Measurements from ENCODE around the gene CACNA1F.

CACNA1F gene

GRCh38 chrX:49266523-49267445 lies 33.6 kb upstream of the CACNA1F start:
- Histone ChIP-seq H3K9ac (ENCODE audit: low read depth, low read length) (no peak overlapping the region), H3K4me1 (ENCODE audit: insufficient read depth, low read length) (no peaks in the 10 kb centered on the region), H3K36me3 (ENCODE audit: insufficient read depth, low read length) (no peaks in the 10 kb centered on the region), H3K9me3 (ENCODE audit: control insufficient read depth, insufficient read depth, low read length) (no peaks in the 10 kb centered on the region)

- Histone ChIP-seq H3K9me3 (ENCODE audit: control insufficient read depth, insufficient read depth, low read length) (no peaks in the 10 kb centered on the region), H3K4me1 (ENCODE audit: insufficient read depth, low read length) (no peaks in the 10 kb centered on the region), H3K9ac (ENCODE audit: low read depth, low read length) (no peak within 1 kb of the TSS)
Observed at GRCh38 chrX:49264460-49264859, 31.3 kb upstream of the CACNA1F start, which contains the start of gene FOXP3. Gene FOXP3 (minus strand): TSS chrX:49264710. CDS start chrX:49258505, 6,205 bp downstream.

GRCh38 chrX:49263631-49264030 lies 30.5 kb upstream of the CACNA1F start:
- Histone ChIP-seq H3K9ac (ENCODE audit: low read depth, low read length) (no peak overlapping the region), H3K4me1 (ENCODE audit: insufficient read depth, low read length) (no peaks in the 10 kb centered on the region), H3K36me3 (ENCODE audit: insufficient read depth, low read length) (no peaks in the 10 kb centered on the region), H3K9me3 (ENCODE audit: control insufficient read depth, insufficient read depth, low read length) (no peaks in the 10 kb centered on the region)

More at GRCh38 chrX:49264460-49264859, 31.3 kb upstream of the CACNA1F start, which contains the start of gene FOXP3:
- no peaks in the 10 kb centered on the region for H3K36me3 ChIP-seq (ENCODE audit: insufficient read depth, low read length)

GRCh38 chrX:49262603-49263002 lies 29.5 kb upstream of the CACNA1F start:
- no peaks in the 10 kb centered on the region for H3K4me1 ChIP-seq (ENCODE audit: insufficient read depth, low read length)
- no peak overlapping the region for H3K9ac ChIP-seq (ENCODE audit: low read depth, low read length)
- no peaks in the 10 kb centered on the region for H3K36me3 ChIP-seq (ENCODE audit: insufficient read depth, low read length)
- H3K9me3 ChIP-seq (ENCODE audit: control insufficient read depth, insufficient read depth, low read length): no peaks in the 10 kb centered on the region

- Histone ChIP-seq H3K9ac (ENCODE audit: low read depth, low read length) (no peak overlapping the region), H3K4me1 (ENCODE audit: insufficient read depth, low read length) (no peaks in the 10 kb centered on the region), H3K36me3 (ENCODE audit: insufficient read depth, low read length) (no peaks in the 10 kb centered on the region), H3K9me3 (ENCODE audit: control insufficient read depth, insufficient read depth, low read length) (no peaks in the 10 kb centered on the region)
Observed at GRCh38 chrX:49260221-49260985, 27.3 kb upstream of the CACNA1F start.

GRCh38 chrX:49258749-49259124 lies 25.6 kb upstream of the CACNA1F start:
- Histone ChIP-seq H3K36me3 (ENCODE audit: insufficient read depth, low read length) (no peaks in the 10 kb centered on the region), H3K9ac (ENCODE audit: low read depth, low read length) (no peak overlapping the region), H3K9me3 (ENCODE audit: control insufficient read depth, insufficient read depth, low read length) (no peaks in the 10 kb centered on the region), H3K4me1 (ENCODE audit: insufficient read depth, low read length) (no peaks in the 10 kb centered on the region)

- Histone ChIP-seq H3K4me1 (ENCODE audit: insufficient read depth, low read length) (no peaks in the 10 kb centered on the region), H3K36me3 (ENCODE audit: insufficient read depth, low read length) (no peaks in the 10 kb centered on the region), H3K9me3 (ENCODE audit: control insufficient read depth, insufficient read depth, low read length) (no peaks in the 10 kb centered on the region), H3K9ac (ENCODE audit: low read depth, low read length) (no peak overlapping the region)
Observed at GRCh38 chrX:49257846-49258748, 25.0 kb upstream of the CACNA1F start.

- no peaks in the 10 kb centered on the region for H3K9me3 ChIP-seq (ENCODE audit: control insufficient read depth, insufficient read depth, low read length)
- H3K4me1 ChIP-seq (ENCODE audit: insufficient read depth, low read length): no peaks in the 10 kb centered on the region
- H3K36me3 ChIP-seq (ENCODE audit: insufficient read depth, low read length): no peaks in the 10 kb centered on the region
- H3K9ac ChIP-seq (ENCODE audit: low read depth, low read length): no peak overlapping the region
Observed at GRCh38 chrX:49257074-49257790, 24.1 kb upstream of the CACNA1F start.

GRCh38 chrX:49256268-49256995 lies 23.3 kb upstream of the CACNA1F start:
- Histone ChIP-seq H3K36me3 (ENCODE audit: insufficient read depth, low read length) (no peaks in the 10 kb centered on the region), H3K9me3 (ENCODE audit: control insufficient read depth, insufficient read depth, low read length) (no peaks in the 10 kb centered on the region), H3K4me1 (ENCODE audit: insufficient read depth, low read length) (no peaks in the 10 kb centered on the region), H3K9ac (ENCODE audit: low read depth, low read length) (no peak overlapping the region)

- Histone ChIP-seq H3K9me3 (ENCODE audit: control insufficient read depth, insufficient read depth, low read length) (no peaks in the 10 kb centered on the region), H3K9ac (ENCODE audit: low read depth, low read length) (no peak overlapping the region), H3K4me1 (ENCODE audit: insufficient read depth, low read length) (no peaks in the 10 kb centered on the region), H3K36me3 (ENCODE audit: insufficient read depth, low read length) (no peaks in the 10 kb centered on the region)
Observed at GRCh38 chrX:49254639-49255038, 21.5 kb upstream of the CACNA1F start.

GRCh38 chrX:49251325-49251724 lies 18.2 kb upstream of the CACNA1F start:
- Histone ChIP-seq H3K9me3 (ENCODE audit: control insufficient read depth, insufficient read depth, low read length) (no peaks in the 10 kb centered on the region), H3K4me1 (ENCODE audit: insufficient read depth, low read length) (no peaks in the 10 kb centered on the region), H3K9ac (ENCODE audit: low read depth, low read length) (no peak overlapping the region), H3K36me3 (ENCODE audit: insufficient read depth, low read length) (no peaks in the 10 kb centered on the region)

- no peak overlapping the region for H3K9ac ChIP-seq (ENCODE audit: low read depth, low read length)
- H3K36me3 ChIP-seq (ENCODE audit: insufficient read depth, low read length): no peaks in the 10 kb centered on the region
- H3K9me3 ChIP-seq (ENCODE audit: control insufficient read depth, insufficient read depth, low read length): no peaks in the 10 kb centered on the region
- H3K4me1 ChIP-seq (ENCODE audit: insufficient read depth, low read length): no peaks in the 10 kb centered on the region
Observed at GRCh38 chrX:49250578-49250977, 17.4 kb upstream of the CACNA1F start.

GRCh38 chrX:49250066-49250465 lies 16.9 kb upstream of the CACNA1F start:
- Histone ChIP-seq H3K9ac (ENCODE audit: low read depth, low read length) (no peak overlapping the region), H3K4me1 (ENCODE audit: insufficient read depth, low read length) (no peaks in the 10 kb centered on the region), H3K9me3 (ENCODE audit: control insufficient read depth, insufficient read depth, low read length) (no peaks in the 10 kb centered on the region), H3K36me3 (ENCODE audit: insufficient read depth, low read length) (no peaks in the 10 kb centered on the region)

Data from ES-I3 (cell line).